Mononuclear cell (primary cell): ENCODE measurements around the gene RNF225. TPM values are rescaled to one million over a fixed set of nuclear protein-coding genes. Genes with fewer than 3 reads are reported as not detected.
"Not testable (repeated sequence)": the region's sequence is repeated elsewhere in the genome, so short reads cannot be mapped to it uniquely, and the experiment has no call there.

Experiments
- H3K27me3 ChIP-seq: 2 replicates; pipeline ENCODE4 v1.6.0; 2011; ENCODE audit warnings: low read length, control low read depth; ENCODE audit not compliant: insufficient read depth
- H3K4me1 ChIP-seq: 2 replicates; pipeline ENCODE4 v1.5.1; 2011; ENCODE audit warnings: mild to moderate bottlenecking, low read length, control low read depth; ENCODE audit not compliant: insufficient read depth
- H3K4me3 ChIP-seq: 2 replicates; pipeline ENCODE4 v1.5.1; 2011; ENCODE audit warnings: mild to moderate bottlenecking, low read length, moderate library complexity
- H3K9me3 ChIP-seq: 2 replicates; pipeline ENCODE4 v1.5.1; 2011; ENCODE audit warnings: low read depth, mild to moderate bottlenecking, control low read depth, low read length
- total RNA-seq: library from RNA; depleted of rRNA; stranded (reverse); fragments of >200 nt; gene quantifications from one replicate; pipeline ENCODE4 v1.2.3, GENCODE V29; 2012

The RNF225 gene
- total RNA-seq, 1 donor, result 0.42 TPM

DNA sequence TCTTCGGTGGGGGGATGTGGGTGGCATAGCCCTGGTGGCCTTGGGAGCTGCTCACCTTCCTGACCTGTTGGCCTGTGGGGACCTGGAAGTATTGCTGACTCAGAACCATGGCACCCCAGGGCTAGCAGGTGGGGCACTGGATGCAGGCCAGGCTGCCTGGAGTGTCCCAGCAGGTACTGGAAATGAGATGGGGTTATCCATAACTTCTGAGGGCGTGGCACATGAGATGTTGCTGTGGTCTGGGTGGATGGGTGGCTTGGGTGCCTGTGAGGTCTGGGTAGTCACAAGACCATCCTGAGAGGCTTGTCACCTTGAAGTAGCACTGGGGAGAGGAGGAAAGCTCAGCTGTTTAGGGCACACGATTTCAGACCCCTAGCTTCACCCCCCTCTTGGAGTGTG is 636 bp upstream of the RNF225 start:
- Histone ChIP-seq H3K9me3 (no peaks in the 10 kb centered on the region), H3K27me3 (peaks cover 8% of the 10 kb centered on the region)

GRCh38 chr19:58395979-58396627 is 647 bp downstream of the RNF225 start:
- H3K27me3 ChIP-seq, result peaks cover 8% of the 10 kb centered on the region
- H3K4me3 ChIP-seq, result no peak overlapping the region
- H3K4me1 ChIP-seq, result peaks cover 9% of the 10 kb centered on the region
- no peaks in the 10 kb centered on the region for H3K9me3 ChIP-seq

More for the DNA sequence above, 636 bp upstream of the RNF225 start:
- H3K4me1 ChIP-seq, result peaks cover 4% of the 10 kb centered on the region
- no peak overlapping the region for H3K4me3 ChIP-seq

GRCh38 chr19:58396691-58397532 is 1.5 kb downstream of the RNF225 start:
- Histone ChIP-seq H3K4me1 (peaks cover 14% of the 10 kb centered on the region), H3K4me3 (no peak overlapping the region), H3K9me3 (no peaks in the 10 kb centered on the region), H3K27me3 (peaks cover 8% of the 10 kb centered on the region)

DNA sequence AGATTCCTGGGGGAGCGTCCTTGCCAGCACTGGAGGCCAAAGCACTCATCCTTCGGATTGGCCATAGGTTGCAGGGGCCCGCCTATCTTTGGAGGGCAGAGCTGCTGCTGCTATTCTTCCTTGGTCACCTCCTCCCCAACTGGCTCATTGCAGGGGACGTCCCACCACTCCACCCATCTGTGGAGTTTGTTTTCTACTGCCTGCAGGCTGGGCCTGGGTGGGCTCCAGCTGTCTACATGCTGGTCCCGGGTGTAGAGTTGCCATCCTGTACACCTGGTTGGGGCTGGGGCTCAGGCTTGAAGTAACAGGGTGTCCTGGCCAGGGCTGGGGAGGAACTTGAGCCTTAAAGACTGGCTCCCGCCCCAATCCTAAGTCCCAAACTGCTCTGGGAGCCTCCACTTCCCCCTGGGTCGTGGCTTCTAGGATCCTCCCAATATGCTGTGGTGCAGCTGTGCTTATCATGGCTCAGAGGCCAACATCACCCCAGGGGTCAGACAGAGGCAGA is 2.1 kb downstream of the RNF225 start:
- H3K27me3 ChIP-seq, result peaks cover 8% of the 10 kb centered on the region
- peaks cover 17% of the 10 kb centered on the region for H3K4me1 ChIP-seq
- no peaks in the 10 kb centered on the region for H3K9me3 ChIP-seq
- no peak overlapping the region for H3K4me3 ChIP-seq

DNA sequence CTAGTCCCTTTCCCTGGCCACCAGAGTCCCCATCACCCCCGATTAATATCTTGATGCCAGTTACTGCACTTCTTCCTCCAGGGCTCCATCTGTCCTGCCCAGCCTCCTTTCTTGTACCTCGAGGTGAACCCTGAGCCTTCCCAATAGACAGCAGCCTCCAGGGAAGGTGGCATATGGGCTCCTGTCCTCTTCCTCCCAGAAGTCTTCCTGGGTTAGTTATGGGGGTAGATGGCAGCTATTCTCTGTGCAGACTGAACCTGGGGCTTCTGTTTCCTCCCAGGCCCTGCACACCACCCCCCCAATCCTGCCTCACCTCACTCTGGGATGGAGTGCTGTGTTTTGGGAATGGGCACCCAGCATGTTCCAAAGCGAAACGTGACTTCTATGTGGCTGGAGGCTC is 2.6 kb downstream of the RNF225 start:
- Histone ChIP-seq H3K4me1 (peaks cover 17% of the 10 kb centered on the region), H3K9me3 (no peaks in the 10 kb centered on the region), H3K4me3 (no peak overlapping the region), H3K27me3 (peaks cover 8% of the 10 kb centered on the region)

DNA sequence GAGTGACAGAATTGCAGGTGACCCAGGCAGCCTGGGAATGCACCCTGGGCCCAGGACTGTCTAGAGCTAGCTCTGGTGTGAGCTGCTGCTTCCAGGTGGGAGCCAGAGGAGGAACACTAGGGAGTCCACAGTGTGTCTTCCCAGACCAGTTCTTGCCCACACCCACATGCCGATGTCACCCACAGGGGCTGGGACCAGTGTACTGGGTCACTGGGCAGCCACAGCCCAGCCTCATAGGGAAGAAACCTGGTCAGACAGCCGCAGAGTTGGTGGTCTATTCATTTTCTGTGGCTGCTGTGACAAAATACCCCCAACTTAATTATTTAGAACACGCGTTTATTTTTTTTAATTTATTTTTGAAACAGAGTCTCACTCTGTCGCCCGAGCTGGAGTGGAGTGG is 3.1 kb downstream of the RNF225 start:
- peaks cover 8% of the 10 kb centered on the region for H3K27me3 ChIP-seq
- H3K4me3 ChIP-seq, result no peak overlapping the region
- peaks cover 17% of the 10 kb centered on the region for H3K4me1 ChIP-seq
- H3K9me3 ChIP-seq, result no peaks in the 10 kb centered on the region

GRCh38 chr19:58399903-58400302 is 4.4 kb downstream of the RNF225 start:
- Histone ChIP-seq H3K4me1 (peaks cover 17% of the 10 kb centered on the region), H3K9me3 (no peaks in the 10 kb centered on the region), H3K27me3 (peaks cover 8% of the 10 kb centered on the region)

GRCh38 chr19:58400316-58400915 is 5.0 kb downstream of the RNF225 start:
- H3K4me3 ChIP-seq, result peak overlapping the region; percentile 8
- peaks cover 17% of the 10 kb centered on the region for H3K4me1 ChIP-seq
- H3K9me3 ChIP-seq, result no peaks in the 10 kb centered on the region
- peaks cover 8% of the 10 kb centered on the region for H3K27me3 ChIP-seq

More at GRCh38 chr19:58399903-58400302, 4.4 kb downstream of the RNF225 start:
- H3K4me3 ChIP-seq, result no peak overlapping the region

GRCh38 chr19:58400916-58401839 is 5.7 kb downstream of the RNF225 start:
- H3K27me3 ChIP-seq, result peaks cover 5% of the 10 kb centered on the region
- H3K9me3 ChIP-seq, result no peaks in the 10 kb centered on the region
- peak overlapping the region; percentile 40 for H3K4me3 ChIP-seq
- H3K4me1 ChIP-seq, result peaks cover 17% of the 10 kb centered on the region

- Histone ChIP-seq H3K4me3 (peak overlapping the region; percentile 40), H3K9me3 (no peaks in the 10 kb centered on the region), H3K27me3 (peaks cover 5% of the 10 kb centered on the region), H3K4me1 (peaks cover 17% of the 10 kb centered on the region)
Measured at GRCh38 chr19:58401840-58402421, 6.5 kb downstream of the RNF225 start.

GRCh38 chr19:58403920-58404478 is 8.5 kb downstream of the RNF225 start:
- not testable (repeated sequence) for H3K27me3 ChIP-seq, H3K4me3 ChIP-seq, H3K9me3 ChIP-seq
- peaks cover 31% of the 10 kb centered on the region for H3K4me1 ChIP-seq

DNA sequence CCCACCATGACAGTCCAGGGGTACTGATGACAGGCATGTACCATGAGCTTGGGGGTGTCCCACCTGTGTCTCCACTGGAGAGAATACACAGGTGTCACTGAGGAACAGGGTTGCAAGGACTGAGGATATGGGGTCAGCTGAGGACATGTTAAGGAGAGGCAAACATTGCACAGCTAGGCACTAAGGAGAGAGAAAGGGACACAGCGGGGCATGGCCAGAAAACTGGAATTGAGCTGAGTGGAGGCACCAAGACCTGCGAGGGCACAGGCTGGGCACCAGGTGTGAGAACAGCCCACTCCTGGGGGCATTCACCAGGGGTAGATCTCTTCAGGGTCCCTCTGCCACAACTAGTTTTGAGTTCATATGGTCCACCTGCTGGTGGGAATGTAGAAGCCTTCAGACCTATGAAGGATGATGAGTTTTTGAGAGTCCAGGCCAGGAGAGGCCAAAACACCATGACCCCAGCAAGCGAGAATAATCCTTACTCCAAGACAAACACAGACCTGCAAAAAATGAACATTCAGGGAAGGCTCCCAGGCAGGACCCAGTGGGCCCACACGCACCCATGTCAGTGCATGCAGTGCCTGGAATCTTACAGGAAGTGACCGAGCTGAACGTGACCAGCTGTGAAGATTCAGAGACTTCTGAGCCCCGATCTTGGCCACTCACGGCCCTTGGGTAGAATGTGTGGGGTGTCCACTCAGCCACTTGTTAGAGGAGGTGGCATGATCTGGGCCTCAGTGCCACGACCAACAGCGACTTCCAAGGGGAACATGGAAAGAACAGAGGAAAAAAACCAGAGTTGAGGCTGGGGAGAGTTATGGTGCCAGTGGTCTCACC is 11.6 kb downstream of the RNF225 start:
- H3K4me3 ChIP-seq, result no peak overlapping the region
- no peaks in the 10 kb centered on the region for H3K27me3 ChIP-seq

GRCh38 chr19:58407658-58408151 is 12.2 kb downstream of the RNF225 start:
- Histone ChIP-seq H3K9me3 (no peaks in the 10 kb centered on the region), H3K4me3 (peak overlapping the region; percentile 76)

More for the DNA sequence above, 11.6 kb downstream of the RNF225 start:
- Histone ChIP-seq H3K9me3 (no peaks in the 10 kb centered on the region), H3K4me1 (peaks cover 24% of the 10 kb centered on the region)

More at GRCh38 chr19:58407658-58408151, 12.2 kb downstream of the RNF225 start:
- Histone ChIP-seq H3K27me3 (no peaks in the 10 kb centered on the region), H3K4me1 (peaks cover 22% of the 10 kb centered on the region)
